ENCODE measurements around the gene TYW1B.
"Not testable (repeated sequence)": the region's sequence is repeated elsewhere in the genome, so short reads cannot be mapped to it uniquely, and the experiment has no call there.

TYW1B gene

GRCh38 chr7:72827839-72828591, at the start of gene TYW1B:
Gene TYW1B, minus strand, starts transcription at chr7:72828200. Its CDS starts 125 bp downstream, at chr7:72828075.
- peak; percentile 53 to 99 (median 96) for DNase-seq

- not testable (repeated sequence) for DNase-seq
Measured at GRCh38 chr7:72867591-72867990, 39.6 kb upstream of the TYW1B start.

GRCh38 chr7:72858846-72859400, 30.9 kb upstream of the TYW1B start:
- not testable (repeated sequence) for DNase-seq

GRCh38 chr7:72857925-72858324, 29.9 kb upstream of the TYW1B start:
- DNase-seq: not testable (repeated sequence)

GRCh38 chr7:72855261-72855660, 27.3 kb upstream of the TYW1B start:
- DNase-seq: not testable (repeated sequence)

- DNase-seq: not testable (repeated sequence)
Measured at GRCh38 chr7:72852937-72853336, 24.9 kb upstream of the TYW1B start.

- not testable (repeated sequence) for DNase-seq
Measured at GRCh38 chr7:72850746-72851145, 22.7 kb upstream of the TYW1B start.

- DNase-seq: not testable (repeated sequence)
Measured at GRCh38 chr7:72844146-72844545, 16.1 kb upstream of the TYW1B start.

- DNase-seq: not testable (repeated sequence)
Measured at GRCh38 chr7:72843166-72843565, 15.2 kb upstream of the TYW1B start.

- DNase-seq: not testable (repeated sequence)
Measured at GRCh38 chr7:72840966-72841511, 13.0 kb upstream of the TYW1B start.

- DNase-seq: not testable (repeated sequence)
Measured at GRCh38 chr7:72838315-72838714, 10.3 kb upstream of the TYW1B start.

- not testable (repeated sequence) for DNase-seq
Measured at GRCh38 chr7:72837291-72837690, 9.3 kb upstream of the TYW1B start.

- not testable (repeated sequence) for DNase-seq
Measured at GRCh38 chr7:72830567-72830966, 2.6 kb upstream of the TYW1B start.

GRCh38 chr7:72829687-72830354, 1.8 kb upstream of the TYW1B start:
- peak in 35 of 51 donors; percentile 0 to 73 (median 37) for DNase-seq

GRCh38 chr7:72829291-72829686, 1.3 kb upstream of the TYW1B start:
- peak; percentile 38 to 98 (median 89) for DNase-seq

- peak in 1 of 51 donors; percentile 2 for DNase-seq
Measured at GRCh38 chr7:72823765-72824732, 4.0 kb downstream of the TYW1B start.

GRCh38 chr7:72822497-72822896, 5.5 kb downstream of the TYW1B start:
- DNase-seq: not testable (repeated sequence)

- not testable (repeated sequence) for DNase-seq
Measured at GRCh38 chr7:72818663-72819361, 9.2 kb downstream of the TYW1B start.

GRCh38 chr7:72817661-72818060, 10.3 kb downstream of the TYW1B start:
- not testable (repeated sequence) for DNase-seq

Data from hypothalamus (tissue), 51 donors.